Astrocyte of the hippocampus (primary cell): ENCODE measurements around the gene CARMIL1.
A peak's percentile ranks its signal among the peaks of the same experiment; 100 is the strongest.

Experiments used
- DNase-seq: peaks from one replicate; pipeline ENCODE4 v3.0.0; 2011; ENCODE audit warnings: low read depth, low spot score

The CARMIL1 gene

DNA sequence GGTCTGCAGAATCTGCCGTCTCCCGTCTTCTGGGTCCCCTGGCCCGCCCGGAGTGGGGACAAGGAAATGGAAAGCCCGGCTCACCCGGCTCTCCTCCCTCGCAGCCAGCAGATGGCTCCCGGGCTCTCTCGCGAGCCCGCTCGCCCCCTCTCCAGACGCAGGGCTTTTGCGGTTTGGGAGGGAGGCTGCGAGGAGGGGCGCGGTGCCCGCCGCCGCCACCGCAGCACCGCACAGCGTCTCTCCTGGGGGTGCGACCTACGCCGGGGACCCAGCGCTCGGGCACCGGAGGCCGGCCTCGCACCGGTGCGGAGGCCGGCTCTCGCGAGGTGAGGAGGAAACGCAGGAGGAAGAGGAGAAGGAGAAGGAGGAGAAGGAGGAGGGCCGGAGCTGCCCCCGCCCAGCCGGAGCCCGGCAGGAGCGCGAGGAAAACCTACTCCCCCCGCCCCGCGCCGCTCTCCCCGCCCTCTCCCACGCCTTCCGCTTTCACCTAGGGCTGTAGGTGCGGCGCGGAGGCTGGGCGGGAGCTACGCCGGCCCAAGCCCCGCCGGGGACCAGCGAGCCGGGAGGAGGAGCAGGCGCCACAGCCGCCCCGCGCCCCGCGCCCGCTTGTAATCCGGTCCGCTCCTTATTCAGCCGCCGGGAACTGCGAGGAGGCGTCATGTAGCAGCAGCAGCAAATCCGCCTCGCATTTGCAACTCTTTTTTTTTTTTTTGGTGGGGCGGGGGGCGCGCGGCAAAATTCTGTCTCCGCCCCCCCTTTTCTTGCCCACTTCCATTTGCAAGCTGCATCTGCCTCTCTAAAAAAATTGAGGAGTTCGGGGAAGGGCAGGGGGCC lies at the start of gene CARMIL1:
CARMIL1 (plus strand) TSS at position 461 of the 834 bp plus-strand sequence. CDS start 422 bp downstream, outside the sequence.
- peak; percentile 91 for DNase-seq

- DNase-seq, result peak; percentile 75
These were observed 49.4 kb upstream of the CARMIL1 start for GRCh38 chr6:25229671-25230321.

GRCh38 chr6:25232479-25232878 lies 46.7 kb upstream of the CARMIL1 start:
- no peak for DNase-seq

DNA sequence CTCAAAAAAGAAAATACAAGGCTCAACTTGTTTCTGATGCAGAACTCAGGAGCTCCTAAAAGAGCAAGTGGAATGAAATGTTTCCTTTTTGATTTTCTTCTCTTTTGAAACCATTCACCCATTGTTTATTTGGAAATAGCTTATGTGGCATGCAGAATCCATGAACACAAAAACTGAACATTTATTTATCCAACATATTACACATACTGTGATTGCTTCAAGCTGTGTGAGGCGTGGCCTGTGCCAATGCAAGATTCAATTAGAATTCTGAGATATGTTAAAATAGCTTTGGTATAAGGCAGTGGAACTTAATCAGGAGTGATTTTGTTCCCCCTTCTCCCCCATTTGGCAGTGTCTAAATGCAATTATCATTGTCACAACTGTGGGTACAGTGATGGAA lies 45.9 kb upstream of the CARMIL1 start:
- DNase-seq, result no peak

- DNase-seq, result no peak
These were observed 41.6 kb upstream of the CARMIL1 start for GRCh38 chr6:25237579-25237978.

GRCh38 chr6:25239059-25239458 lies 40.1 kb upstream of the CARMIL1 start:
- peak; percentile 46 for DNase-seq

DNA sequence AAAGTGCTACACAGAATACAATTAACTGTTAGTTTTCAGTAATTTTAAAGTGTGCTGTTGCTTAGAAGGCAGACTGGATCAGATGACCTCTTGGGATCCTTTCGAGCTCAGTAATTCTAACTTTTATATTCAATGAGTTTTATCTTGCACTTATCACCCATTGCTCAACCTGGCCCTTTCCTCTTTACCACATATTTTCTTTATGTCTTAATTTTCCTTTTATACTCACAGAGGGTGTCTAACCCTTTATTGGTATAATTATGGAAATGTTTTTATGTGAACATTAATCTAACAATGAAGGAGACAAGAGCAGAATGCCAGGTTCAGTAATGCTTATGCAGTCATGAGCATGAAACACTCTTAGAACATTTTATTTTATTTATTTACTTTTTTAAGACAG lies 39.7 kb upstream of the CARMIL1 start:
- no peak for DNase-seq

- no peak for DNase-seq
These were observed 36.6 kb upstream of the CARMIL1 start for GRCh38 chr6:25242567-25242966.

DNA sequence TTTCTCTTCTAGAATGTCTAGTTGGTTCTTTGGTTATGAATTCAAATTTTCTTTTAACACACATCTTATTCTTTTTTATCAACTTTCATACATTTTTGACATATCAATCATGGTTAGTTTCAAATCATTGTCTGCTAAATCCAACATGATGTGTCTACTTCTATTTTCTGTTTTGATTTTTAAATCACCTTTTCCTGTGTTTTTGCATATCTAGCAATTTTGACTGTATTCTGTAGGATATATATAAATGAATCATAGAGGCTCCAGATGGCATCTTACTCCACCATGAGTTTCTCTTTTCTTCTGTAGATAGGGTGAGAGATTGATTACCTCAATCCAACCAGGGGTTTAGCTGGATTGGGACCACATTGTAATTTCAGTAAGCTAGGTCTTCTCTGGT lies 34.3 kb upstream of the CARMIL1 start:
- DNase-seq, result no peak

DNA sequence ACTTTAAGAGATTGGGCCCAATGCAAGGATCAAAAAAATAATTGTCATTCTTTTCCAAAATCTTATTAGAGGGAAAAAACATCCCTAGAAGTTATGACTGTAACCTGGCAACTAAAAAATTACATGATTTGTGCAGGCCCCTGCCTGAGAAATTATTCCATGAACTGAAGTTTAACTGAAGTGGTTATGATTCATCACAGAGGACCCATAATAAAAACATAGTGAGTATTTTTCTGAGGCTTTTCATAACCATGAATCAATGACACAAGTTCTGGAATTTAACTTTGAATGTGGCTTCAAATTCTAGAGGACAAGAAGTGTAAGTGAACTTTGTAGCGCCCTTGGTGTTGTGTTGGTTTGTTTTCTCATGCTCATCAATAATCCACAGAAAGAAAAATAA lies 31.1 kb upstream of the CARMIL1 start:
- peak; percentile 69 for DNase-seq

DNA sequence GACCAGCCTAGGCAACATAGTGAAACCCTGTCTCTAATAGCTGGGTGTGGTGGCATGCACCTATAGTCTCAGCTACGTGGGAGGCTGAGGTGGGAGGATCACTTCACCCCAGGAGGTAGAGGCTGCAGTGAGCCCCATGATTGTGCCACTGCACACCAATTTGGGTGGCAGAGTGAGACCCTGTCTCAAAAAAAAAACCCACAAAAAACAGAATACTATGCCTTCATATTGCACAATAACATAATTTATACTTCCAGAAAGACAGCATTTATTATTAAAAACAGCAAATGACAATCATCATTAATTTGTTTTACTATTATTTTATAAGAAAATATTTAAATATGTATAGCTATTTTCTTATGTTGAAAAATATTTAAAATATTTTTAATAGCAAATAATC lies 30.0 kb upstream of the CARMIL1 start:
- DNase-seq, result no peak

DNA sequence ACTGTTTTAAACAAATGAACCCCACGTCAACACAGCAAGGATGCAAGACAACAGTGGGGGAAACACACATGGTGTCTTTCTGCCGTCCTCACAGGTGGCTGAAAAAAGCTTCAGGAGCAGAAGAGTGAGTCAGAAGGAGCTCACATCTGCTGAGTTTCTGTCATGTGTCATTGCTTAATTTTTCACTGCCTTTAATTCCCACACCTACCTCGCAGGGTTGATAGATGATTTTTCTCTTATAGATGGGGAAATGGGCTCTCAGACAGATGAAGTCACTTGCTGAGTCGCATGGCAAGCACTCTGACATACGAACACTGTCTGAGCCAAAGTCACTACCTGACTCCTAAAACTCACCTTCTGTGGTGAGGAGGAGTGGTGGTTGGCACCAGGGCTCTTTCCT lies 28.3 kb upstream of the CARMIL1 start:
- DNase-seq, result peak; percentile 22

GRCh38 chr6:25251426-25251825 lies 27.7 kb upstream of the CARMIL1 start:
- DNase-seq, result no peak

DNA sequence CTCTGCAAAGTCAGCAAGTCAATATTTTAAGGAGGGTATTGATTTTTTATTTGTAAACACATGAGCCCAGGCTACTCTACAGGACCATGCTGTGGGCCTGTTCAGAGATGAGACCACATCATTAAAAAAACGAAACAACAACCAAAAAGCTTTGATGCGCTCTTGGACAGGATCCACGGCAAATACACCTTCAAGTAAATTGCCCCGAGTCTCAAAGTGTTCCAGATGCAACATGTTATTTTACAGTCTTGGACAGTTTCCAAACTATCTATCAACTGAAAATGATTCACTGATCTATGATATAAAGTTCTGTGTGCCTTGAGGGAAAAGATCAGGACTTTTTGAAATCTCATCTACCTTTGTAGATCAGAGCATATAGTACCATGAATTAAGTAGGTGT lies 25.8 kb upstream of the CARMIL1 start:
- no peak for DNase-seq

- no peak for DNase-seq
These were observed 24.5 kb upstream of the CARMIL1 start for GRCh38 chr6:25254671-25255070.

- no peak for DNase-seq
These were observed 21.4 kb upstream of the CARMIL1 start for GRCh38 chr6:25257686-25258348.

DNA sequence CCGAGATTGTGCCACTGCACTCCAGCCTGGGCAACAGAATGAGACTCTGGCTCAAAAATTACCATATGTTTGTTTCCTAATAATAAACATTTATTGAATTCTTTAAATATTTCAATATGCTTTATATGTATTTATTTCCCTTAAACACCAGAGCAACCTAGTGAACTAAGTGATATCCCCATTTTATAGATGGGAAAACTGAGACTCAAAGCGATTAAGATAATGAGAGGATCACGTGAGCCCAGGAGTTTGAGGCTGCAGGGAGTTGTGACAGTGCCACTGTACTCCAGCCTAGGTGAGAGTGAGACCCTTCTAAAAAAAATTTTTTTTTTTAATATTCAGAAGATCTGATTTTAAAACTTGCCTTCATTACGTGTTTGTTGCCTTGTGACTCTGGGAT lies 19.4 kb upstream of the CARMIL1 start:
- no peak for DNase-seq

DNA sequence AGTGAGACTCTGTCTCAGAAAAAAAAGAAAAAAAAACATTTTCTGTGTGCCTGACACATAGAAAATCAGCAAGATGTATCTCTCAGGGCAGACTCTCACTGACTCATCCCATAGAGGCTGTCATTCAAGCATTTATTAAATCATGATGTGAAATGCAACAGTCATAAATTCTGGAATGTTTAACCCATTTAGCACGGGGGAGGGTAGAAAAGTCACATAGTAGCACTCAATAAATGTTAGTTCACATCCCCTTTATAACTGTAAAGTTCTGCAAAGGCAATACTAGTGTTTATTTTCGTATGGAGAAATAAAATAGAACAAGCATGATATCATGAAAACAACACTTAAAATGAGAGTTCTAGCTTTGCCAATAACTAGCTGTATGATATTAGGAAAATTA lies 15.5 kb upstream of the CARMIL1 start:
- no peak for DNase-seq

DNA sequence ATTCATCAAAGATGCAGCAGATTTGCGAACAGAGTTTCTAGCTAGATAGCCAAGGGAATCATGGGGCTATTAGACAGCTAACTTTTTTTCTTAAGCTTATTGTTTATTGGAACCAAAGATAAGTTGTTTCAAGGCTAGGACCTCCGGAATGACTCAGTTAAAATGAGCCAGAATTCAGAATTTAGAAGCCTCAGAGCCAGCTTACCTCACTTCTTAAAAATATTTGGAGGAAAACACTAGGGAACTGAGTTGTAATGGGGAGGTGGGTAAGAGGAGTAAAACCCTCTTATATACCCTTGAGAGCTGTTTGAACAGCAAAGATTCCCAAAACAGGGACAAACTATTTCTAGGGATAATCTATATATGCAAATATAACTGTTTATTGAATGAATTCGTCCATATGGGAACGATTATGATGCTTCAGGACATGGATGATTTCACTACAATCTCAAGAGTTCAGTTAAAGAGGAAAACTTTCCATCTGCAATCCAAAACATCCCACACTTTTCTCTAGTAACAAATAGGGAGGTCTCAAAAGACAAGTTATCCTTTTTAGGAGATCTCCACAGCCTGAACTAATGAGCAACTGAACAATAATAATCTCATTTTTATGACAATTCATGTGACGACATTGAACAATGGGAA lies 12.6 kb upstream of the CARMIL1 start:
- DNase-seq, result no peak

DNA sequence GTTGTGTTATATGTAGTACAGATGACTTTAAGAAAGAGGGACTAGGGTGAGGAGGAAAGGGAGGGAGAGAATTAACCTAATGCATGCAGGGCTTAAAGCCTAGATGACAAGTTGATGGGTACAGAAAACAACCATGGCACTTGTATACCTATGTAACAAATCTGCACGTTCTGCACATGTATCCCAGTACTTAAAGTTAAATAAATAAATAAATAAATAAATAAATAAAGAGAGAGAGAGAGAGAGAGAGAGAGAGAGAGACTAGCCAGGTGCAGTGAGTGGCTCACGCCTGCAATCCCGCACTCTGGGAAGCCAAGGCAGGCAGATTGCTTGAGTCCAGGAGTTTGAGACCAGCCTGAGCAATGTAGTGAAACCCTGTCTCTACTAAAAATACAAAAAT lies 11.5 kb upstream of the CARMIL1 start:
- DNase-seq, result no peak

GRCh38 chr6:25270559-25270958 lies 8.6 kb upstream of the CARMIL1 start:
- no peak for DNase-seq

DNA sequence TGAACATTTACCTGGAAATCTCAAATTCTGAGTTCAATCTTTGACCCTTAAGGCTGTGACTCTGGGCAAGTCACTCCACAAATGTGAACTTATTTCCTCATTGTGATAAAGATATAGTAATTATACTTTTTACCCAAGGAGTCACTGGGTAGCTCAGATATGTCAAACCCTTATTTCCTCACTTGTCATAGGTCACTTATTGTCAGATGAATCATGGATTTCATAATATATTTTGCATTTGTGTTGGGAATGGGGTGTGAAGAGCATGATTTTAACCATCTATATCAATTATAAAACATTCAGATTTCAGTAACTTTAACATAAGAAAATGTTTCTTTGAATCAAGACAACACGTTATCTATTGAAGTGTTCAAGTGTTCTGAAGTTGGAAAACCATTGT lies 3.7 kb upstream of the CARMIL1 start:
- DNase-seq, result no peak
